K562 (cell line): ENCODE results near the gene CSMD2. TPM values are rescaled to one million over a fixed set of nuclear protein-coding genes. Genes with fewer than 3 reads are reported as not detected.

Source experiments
- ATAC-seq: fragments of 200-7000 bp; cut with Tn5 transposase; 3 replicates; pipeline ENCODE4 v1.9.1; 2020; ENCODE audit warnings: moderate library complexity
- BruUV-seq: library from RNA; stranded (reverse); fragments of 400-500 nt; replicated peaks from 2 replicates; lab custom pipeline; 2021; lab: Mats Ljungman, UMichigan
- CTCF ChIA-PET: fragments of 300-600 bp; formaldehyde crosslinking; extraction: SDS; loops from one replicate; lab custom pipeline; 2021; ENCODE audit warnings: low intra/inter-chr PET ratio; lab: Yijun Ruan, JAX
- POLR2A ChIA-PET: fragments of 300-600, 350-650 bp; sonication (Branson Sonifier 250); formaldehyde crosslinking; extraction: SDS; loops from one replicate; lab custom pipeline; 2021; ENCODE audit warnings: antibody characterized with exemption, inconsistent platforms; lab: Yijun Ruan, JAX
- DNase-seq, 4 experiments: peaks; one replicate each; pipeline versions ENCODE4 v3.0.0 to v3.0.0-alpha.2; 2011 to 2018; ENCODE audit warnings: low spot score in 3 of 4, mixed read lengths in 3 of 4; ENCODE audit errors: extremely low read depth in 1 of 4
- FAIRE-seq: peaks from 2 replicates; lab custom pipeline; 2011; peaks lifted over from hg19 to GRCh38; lab: Jason Lieb, UNC
- H2AFZ ChIP-seq: 2 replicates; pipeline ENCODE4 v1.6.0; 2011; ENCODE audit warnings: low read depth, low read length, control low read depth, inconsistent platforms
- H3K27ac ChIP-seq: fragments of 200-600 bp; 3 replicates; pipeline ENCODE4 v1.8.0; 2011; ENCODE audit warnings: low read depth, mild to moderate bottlenecking, control low read depth, inconsistent platforms, low read length, moderate library complexity, mixed read lengths; ENCODE audit errors: extremely low read depth
- H3K27me3 ChIP-seq, 2 experiments: fragments of 300-600 bp in 1 of 2; 2 replicates in 1 of 2; 3 replicates in 1 of 2; pipeline versions ENCODE4 v1.6.0 to v1.8.0; 2011; ENCODE audit warnings: inconsistent platforms in 2 of 2, low read length in 2 of 2, mild to moderate bottlenecking in 1 of 2, mixed read lengths in 1 of 2, moderate library complexity in 1 of 2; ENCODE audit not compliant: control insufficient read depth in 2 of 2, insufficient read depth in 2 of 2
- H3K36me3 ChIP-seq: fragments of 300-600 bp; 3 replicates; pipeline ENCODE4 v1.8.0; 2011; ENCODE audit warnings: mild to moderate bottlenecking, low read length, inconsistent platforms; ENCODE audit not compliant: control insufficient read depth, insufficient read depth
- H3K4me1 ChIP-seq, 2 experiments: fragments of 200-600 bp in 1 of 2; replicated peaks in 1 of 2; 2 replicates in 1 of 2; 3 replicates in 1 of 2; pipeline versions ENCODE4 v1.5.1 to v1.8.0; 2011; ENCODE audit warnings: inconsistent platforms in 2 of 2, low read length in 2 of 2, mild to moderate bottlenecking in 1 of 2, mixed read lengths in 1 of 2, moderate library complexity in 1 of 2; ENCODE audit not compliant: control insufficient read depth in 2 of 2, insufficient read depth in 2 of 2
- H3K4me2 ChIP-seq: 2 replicates; pipeline ENCODE4 v1.6.1; 2011; ENCODE audit warnings: low read length, control low read depth, inconsistent platforms, mixed read lengths; ENCODE audit not compliant: insufficient read depth
- H3K4me3 ChIP-seq: fragments of 200-600 bp; sonication (generic), shearing (Covaris generic); 2 replicates; pipeline ENCODE4 v1.5.1; 2016; ENCODE audit warnings: control low read depth, inconsistent platforms
- H3K79me2 ChIP-seq: fragments of 200-600 bp; 3 replicates; pipeline ENCODE4 v1.8.0; 2011; ENCODE audit warnings: low read length, inconsistent platforms; ENCODE audit not compliant: control insufficient read depth, insufficient read depth
- H3K9ac ChIP-seq, 2 experiments: 2 replicates each; pipeline versions ENCODE4 v1.6.0 to v1.6.1; 2011; ENCODE audit warnings: low read depth in 2 of 2, low read length in 2 of 2, control low read depth in 1 of 2, inconsistent platforms in 1 of 2, mild to moderate bottlenecking in 1 of 2, mixed read lengths in 1 of 2; ENCODE audit not compliant: insufficient read depth in 1 of 2
- H3K9me1 ChIP-seq: one replicate; pipeline ENCODE4 v1.6.0; 2011; ENCODE audit warnings: inconsistent platforms, mild to moderate bottlenecking, low read length, moderate library complexity; ENCODE audit not compliant: control insufficient read depth, insufficient read depth
- H3K9me3 ChIP-seq: replicated peaks from 2 replicates; pipeline ENCODE4 v1.5.1; 2011; ENCODE audit warnings: low read depth, low read length, inconsistent platforms; ENCODE audit not compliant: control insufficient read depth, insufficient read depth
- H4K20me1 ChIP-seq: replicated peaks from 2 replicates; pipeline ENCODE4 v1.6.1; 2011; ENCODE audit warnings: low read length, inconsistent platforms, mixed read lengths; ENCODE audit not compliant: control insufficient read depth, insufficient read depth
- CBFB ChIP-seq: sonication (generic); formaldehyde crosslinking; IDR thresholded peaks from 2 replicates; pipeline ENCODE4 v1.4.0; 2020; ENCODE audit warnings: mild to moderate bottlenecking, missing genetic modification reagents
- ETV1 ChIP-seq: fragments of 450-650 bp; conservative IDR thresholded peaks from 2 replicates; pipeline ENCODE4 v1.6.1; 2016; ENCODE audit warnings: missing genetic modification characterization, control low read depth, low read depth, missing compliant biosample characterization
- HEY1 ChIP-seq: fragments of 250-450 bp; sonication (Bioruptor Pico); IDR thresholded peaks from 2 replicates; pipeline ENCODE4 v1.5.0; 2020; ENCODE audit warnings: mild to moderate bottlenecking, moderate library complexity, borderline replicate concordance
- IFI16 ChIP-seq: fragments of 250-450 bp; sonication (Bioruptor Pico); IDR thresholded peaks from 2 replicates; pipeline ENCODE4 v2.1.2; 2022; ENCODE audit warnings: mild to moderate bottlenecking, inconsistent platforms
- IRF2 ChIP-seq: sonication (generic); formaldehyde crosslinking; IDR thresholded peaks from 2 replicates; pipeline ENCODE4 v1.8.1; 2022; ENCODE audit warnings: mild to moderate bottlenecking, missing genetic modification reagents
- MIER1 ChIP-seq: fragments of 450-650 bp; IDR thresholded peaks from 2 replicates; pipeline ENCODE4 v1.6.1; 2016; ENCODE audit warnings: antibody characterized with exemption, mild to moderate bottlenecking, low read depth
- NFIC ChIP-seq: fragments of 450-650 bp; IDR thresholded peaks from 2 replicates; pipeline ENCODE4 v1.6.1; 2017; ENCODE audit warnings: mild to moderate bottlenecking, inconsistent platforms
- NR2C2 ChIP-seq, 2 experiments: fragments of 200-800 bp in 1 of 2; sonication (Bioruptor generic) in 1 of 2; sonication (generic) in 1 of 2; formaldehyde crosslinking in 1 of 2; IDR thresholded peaks; 2 replicates each; pipeline versions ENCODE4 v1.6.1 to v1.8.0; 2016 to 2022; ENCODE audit warnings: mild to moderate bottlenecking in 1 of 2, missing compliant biosample characterization in 1 of 2, missing genetic modification characterization in 1 of 2, missing genetic modification reagents in 1 of 2
- PCBP2 ChIP-seq: fragments of 200-400 bp; formaldehyde crosslinking; IDR thresholded peaks from 2 replicates; pipeline ENCODE4 v1.6.1; 2018; ENCODE audit warnings: low read length, low read depth, mild to moderate bottlenecking, moderate library complexity; ENCODE audit not compliant: poor library complexity, severe bottlenecking
- PHF8 ChIP-seq: fragments of 200-600 bp; sonication (generic); IDR thresholded peaks from 2 replicates; pipeline ENCODE4 v1.6.1; 2012; ENCODE audit warnings: mixed run types, mild to moderate bottlenecking, inconsistent platforms, low read length, moderate library complexity, borderline replicate concordance
- RBM25 ChIP-seq: fragments of 200-400 bp; formaldehyde crosslinking; IDR thresholded peaks from 2 replicates; pipeline ENCODE4 v1.6.1; 2018; ENCODE audit warnings: low read length, low read depth, moderate library complexity; ENCODE audit not compliant: severe bottlenecking
- SMAD4 ChIP-seq: fragments of 250-450 bp; sonication (Bioruptor Pico); conservative IDR thresholded peaks from 2 replicates; pipeline ENCODE4 v1.8.0; 2021; ENCODE audit warnings: inconsistent platforms, mild to moderate bottlenecking, moderate library complexity
- SNIP1 ChIP-seq: fragments of 450-650 bp; IDR thresholded peaks from 2 replicates; pipeline ENCODE4 v1.7.1; 2017; ENCODE audit warnings: low read depth, mild to moderate bottlenecking
- TGIF2 ChIP-seq: sonication (generic); formaldehyde crosslinking; IDR thresholded peaks from 2 replicates; pipeline ENCODE4 v1.8.1; 2022; ENCODE audit warnings: mild to moderate bottlenecking, missing genetic modification reagents, moderate library complexity
- TOE1 ChIP-seq, 2 experiments: fragments of 450-650 bp in 1 of 2; sonication (generic) in 1 of 2; formaldehyde crosslinking in 1 of 2; IDR thresholded peaks; 2 replicates each; pipeline versions ENCODE4 v1.7.1 to v1.8.0; 2016 to 2022; ENCODE audit warnings: borderline replicate concordance in 2 of 2, mild to moderate bottlenecking in 2 of 2, antibody characterized with exemption in 1 of 2, inconsistent platforms in 1 of 2, low read depth in 1 of 2, missing genetic modification reagents in 1 of 2, moderate library complexity in 1 of 2
- ZNF778 ChIP-seq: fragments of 450-650 bp; formaldehyde crosslinking; IDR thresholded peaks from 2 replicates; pipeline ENCODE4 v1.4.0; 2020; ENCODE audit warnings: mild to moderate bottlenecking, moderate library complexity
- WGBS: fragments of 100-300 bp; shearing (Covaris generic); methylation state at CpG from one replicate; pipeline ENCODE4 v1.1.6; 2016; ENCODE audit warnings: low coverage, mixed read lengths; ENCODE audit not compliant: insufficient coverage; ENCODE audit errors: missing lambda C conversion rate; 5-methylcytosine and 5-hydroxymethylcytosine counted together
- in situ Hi-C: fragments of 300-500 bp; cut with MboI; formaldehyde crosslinking; loops from 4 replicates; pipeline ENCODE4 v1.15.0; 2018; ENCODE audit warnings: inconsistent platforms, mixed read lengths
- intact Hi-C: fragments of 100-400 bp; cut with micrococcal nuclease; formaldehyde crosslinking; loops from 2 replicates; pipeline ENCODE4 v1.14.2; 2022
- polyA plus RNA-seq, 8 experiments: library from polyadenylated mRNA; depleted of rRNA in 4 of 8; stranded (reverse) in 5 of 8; unstranded in 3 of 8; fragments of >200 nt; fragmentation: Nextera tagmentation in 2 of 8; fragmentation: Illumina TruSeq in 1 of 8; extraction: Ambion mirVana in 2 of 8; extraction: Trizol in 1 of 8; gene quantifications; 2 replicates each; pipeline versions ENCODE4 v1.2.1 to v1.2.3, GENCODE V29; 2011 to 2014; ENCODE audit warnings: inconsistent platforms in 1 of 8, missing spikeins in 1 of 8
- total RNA-seq, 7 experiments: library from RNA; depleted of rRNA in 6 of 7; stranded (reverse); fragments of >200 nt in 6 of 7; fragmentation: Illumina TruSeq in 2 of 7; extraction: Trizol in 2 of 7; gene quantifications; 2 replicates each; pipeline versions ENCODE4 v1.2.1 to v1.2.3, GENCODE V29; 2011 to 2021; ENCODE audit warnings: low replicate concordance in 1 of 7
- TF ChIP-seq, protein P1 (sequence below): fragments of 450-650 bp; IDR thresholded peaks from 2 replicates; pipeline ENCODE4 v1.6.1; 2018; ENCODE audit warnings: mild to moderate bottlenecking, low read depth; ENCODE audit not compliant: partially characterized antibody
- TF ChIP-seq, protein P2 (sequence below): fragments of 250-450 bp; sonication (Bioruptor Pico); IDR thresholded peaks from 2 replicates; pipeline ENCODE4 v1.5.0; 2021; ENCODE audit warnings: mild to moderate bottlenecking, borderline replicate concordance

The CSMD2 gene
- total and polyA plus RNA-seq, 9 of the 15 experiments (the other 6 are each of a cell fraction or from before 2014, with no cell fraction given), result not detected

DNA sequence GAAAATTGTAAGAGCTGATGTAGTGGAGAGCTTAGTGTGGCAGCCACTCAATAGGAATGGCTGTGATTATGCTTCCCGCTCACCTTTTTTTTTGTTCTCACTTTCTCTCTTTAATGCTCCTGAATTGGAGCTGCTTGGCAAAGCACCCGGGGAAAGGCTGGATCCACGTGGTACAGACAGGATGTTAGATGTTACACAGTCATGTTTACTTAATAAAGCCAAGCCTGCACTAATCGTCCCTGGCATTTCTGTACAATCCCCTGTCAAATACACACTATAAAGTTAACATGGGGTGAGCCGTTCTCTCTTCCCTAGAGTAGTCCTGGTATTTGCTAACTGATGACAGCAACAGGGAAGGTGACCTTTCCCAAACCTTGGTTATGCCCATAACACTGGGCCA, 504.8 kb downstream of the CSMD2 start:
- FAIRE-seq (no peak), DNase-seq (no peak)
- ChIA-PET CTCF (no interaction called here), POLR2A (no interaction called here)
- in situ Hi-C loops, result no loop called here
- intact Hi-C loops, result no loop called here
- Histone ChIP-seq H3K9ac (no peak overlapping the region), H3K79me2 (no peaks in the 10 kb centered on the region), H3K4me3 (no peak overlapping the region), H3K4me2 (no peak overlapping the region), H3K27me3 (peaks cover 0 to 15% of the 10 kb centered on the region in 2 experiments; a peak in 3 of 5 replicates), H3K4me1 (no peaks in the 10 kb centered on the region), H3K9me1 (no peaks in the 10 kb centered on the region), H3K36me3 (no peaks in the 10 kb centered on the region), H4K20me1 (no peaks in the 10 kb centered on the region), H3K27ac (no peak overlapping the region)
- no TSS peak for BruUV-seq
- TF ChIP-seq, protein P1, sequence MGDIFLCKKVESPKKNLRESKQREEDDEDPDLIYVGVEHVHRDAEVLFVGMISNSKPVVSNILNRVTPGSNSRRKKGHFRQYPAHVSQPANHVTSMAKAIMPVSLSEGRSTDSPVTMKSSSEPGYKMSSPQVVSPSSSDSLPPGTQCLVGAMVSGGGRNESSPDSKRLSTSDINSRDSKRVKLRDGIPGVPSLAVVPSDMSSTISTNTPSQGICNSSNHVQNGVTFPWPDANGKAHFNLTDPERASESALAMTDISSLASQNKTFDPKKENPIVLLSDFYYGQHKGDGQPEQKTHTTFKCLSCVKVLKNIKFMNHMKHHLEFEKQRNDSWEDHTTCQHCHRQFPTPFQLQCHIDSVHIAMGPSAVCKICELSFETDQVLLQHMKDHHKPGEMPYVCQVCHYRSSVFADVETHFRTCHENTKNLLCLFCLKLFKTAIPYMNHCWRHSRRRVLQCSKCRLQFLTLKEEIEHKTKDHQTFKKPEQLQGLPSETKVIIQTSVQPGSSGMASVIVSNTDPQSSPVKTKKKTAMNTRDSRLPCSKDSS, result no peak
- no peak for TF ChIP-seq PHF8
- no peak for TF ChIP-seq MIER1
- no peak for TF ChIP-seq HEY1 (CRISPR knock-in tag)
- no peak for TF ChIP-seq TGIF2 (CRISPR knock-in tag)
- no peak for TF ChIP-seq RBM25
- TF ChIP-seq SMAD4, result no peak
- no peak for TF ChIP-seq NR2C2 (CRISPR knock-in tag; IDR thresholded peaks at IDR 0.05)
- TF ChIP-seq NR2C2 (tag; IDR thresholded peaks at IDR 0.05), result no peak
- TF ChIP-seq SNIP1, result no peak
- TF ChIP-seq CBFB (CRISPR knock-in tag), result no peak
- no peak for TF ChIP-seq TOE1 (IDR thresholded peaks at IDR 0.05; ENCODE audit: borderline replicate concordance)
- TF ChIP-seq TOE1 (CRISPR knock-in tag; IDR thresholded peaks at IDR 0.05; ENCODE audit: borderline replicate concordance, low read depth), result no peak
- TF ChIP-seq, protein P2, sequence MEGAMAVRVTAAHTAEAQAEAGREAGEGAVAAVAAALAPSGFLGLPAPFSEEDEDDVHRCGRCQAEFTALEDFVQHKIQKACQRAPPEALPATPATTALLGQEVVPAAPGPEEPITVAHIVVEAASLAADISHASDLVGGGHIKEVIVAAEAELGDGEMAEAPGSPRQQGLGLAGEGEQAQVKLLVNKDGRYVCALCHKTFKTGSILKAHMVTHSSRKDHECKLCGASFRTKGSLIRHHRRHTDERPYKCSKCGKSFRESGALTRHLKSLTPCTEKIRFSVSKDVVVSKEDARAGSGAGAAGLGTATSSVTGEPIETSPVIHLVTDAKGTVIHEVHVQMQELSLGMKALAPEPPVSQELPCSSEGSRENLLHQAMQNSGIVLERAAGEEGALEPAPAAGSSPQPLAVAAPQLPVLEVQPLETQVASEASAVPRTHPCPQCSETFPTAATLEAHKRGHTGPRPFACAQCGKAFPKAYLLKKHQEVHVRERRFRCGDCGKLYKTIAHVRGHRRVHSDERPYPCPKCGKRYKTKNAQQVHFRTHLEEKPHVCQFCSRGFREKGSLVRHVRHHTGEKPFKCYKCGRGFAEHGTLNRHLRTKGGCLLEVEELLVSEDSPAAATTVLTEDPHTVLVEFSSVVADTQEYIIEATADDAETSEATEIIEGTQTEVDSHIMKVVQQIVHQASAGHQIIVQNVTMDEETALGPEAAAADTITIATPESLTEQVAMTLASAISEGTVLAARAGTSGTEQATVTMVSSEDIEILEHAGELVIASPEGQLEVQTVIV (CRISPR knock-in tag), result no peak
- TF ChIP-seq NFIC, result no peak
- TF ChIP-seq ZNF778, result no peak
- no peak for TF ChIP-seq ETV1 (tag)
- no peak for TF ChIP-seq PCBP2
- no peak for TF ChIP-seq IFI16 (CRISPR knock-in tag)
- no peak for TF ChIP-seq IRF2
- TF ChIP-seq, all 486 proteins: peak for 0
- Histone ChIP-seq H2AFZ (no peak overlapping the region), H3K9me3 (no peaks in the 10 kb centered on the region)
- WGBS, result 2% methylated on average over 5 of the region's 5 CpGs
- ATAC-seq, result no peak
